ENCODE data around the gene KRT79. TPM values are rescaled to one million over a fixed set of nuclear protein-coding genes. Genes with fewer than 3 reads are reported as not detected.

The KRT79 gene
- total and polyA plus RNA-seq, 9 of the 15 experiments (the other 6 are each of a cell fraction or from before 2014, with no cell fraction given): 0.03 to 2.3 (median 0.23) TPM; not detected in 2

GRCh38 chr12:52873832-52874572 is 39.9 kb upstream of the KRT79 start (continued):
- TF ChIP-seq RBM14 (IDR thresholded peaks at IDR 0.05; ENCODE audit: borderline replicate concordance, insufficient read depth, low read depth, low read length): no peak
- TF ChIP-seq MYBL2 (IDR thresholded peaks at IDR 0.05; ENCODE audit: low read depth): no peak
- no peak for TF ChIP-seq MYBL2 (CRISPR knock-in tag; IDR thresholded peaks at IDR 0.05; ENCODE audit: borderline replicate concordance)
- TF ChIP-seq PKNOX1 (IDR thresholded peaks at IDR 0.05): no peak
- no peak for TF ChIP-seq MEF2D (tag; conservative IDR thresholded peaks at IDR 0.05; ENCODE audit: low read depth)
- no peak for TF ChIP-seq BMI1 (IDR thresholded peaks at IDR 0.05; ENCODE audit: low read length)
- TF ChIP-seq ZNF699 (CRISPR knock-in tag; IDR thresholded peaks at IDR 0.05; ENCODE audit: insufficient replicate concordance): no peak
- TF ChIP-seq ZNF551 (CRISPR knock-in tag; IDR thresholded peaks at IDR 0.05): no peak
- TF ChIP-seq ZNF584 (CRISPR knock-in tag; IDR thresholded peaks at IDR 0.05; ENCODE audit: low read depth): 0 out of 2 replicates have a peak, but pooled peaks have one; percentile 19
- TF ChIP-seq XRCC4 (IDR thresholded peaks at IDR 0.05; ENCODE audit: extremely low read depth, insufficient read depth, insufficient read length): no peak
- TF ChIP-seq CHCHD3 (CRISPR knock-in tag; IDR thresholded peaks at IDR 0.05): no peak
- TF ChIP-seq ZBTB11 (CRISPR knock-in tag; IDR thresholded peaks at IDR 0.05): no peak
- TF ChIP-seq RAD21 (CRISPR knock-in tag; conservative IDR thresholded peaks at IDR 0.05 in 1 of 2, IDR thresholded peaks at IDR 0.05 in 1 of 2): 0 out of 4 replicates have a peak, but pooled peaks of 1 of the 2 experiments have one; percentile 10
- TF ChIP-seq ZEB2 (IDR thresholded peaks at IDR 0.05): 0 out of 2 replicates have a peak, but pooled peaks have one; percentile 27
- no peak for TF ChIP-seq PBX2 (CRISPR knock-in tag; IDR thresholded peaks at IDR 0.05; ENCODE audit: low read depth)
- TF ChIP-seq PBX2 (tag; conservative IDR thresholded peaks at IDR 0.05; ENCODE audit: low read depth): no peak
- TF ChIP-seq MAZ (CRISPR knock-in tag; conservative IDR thresholded peaks at IDR 0.05 in 1 of 2, IDR thresholded peaks at IDR 0.05 in 1 of 2): peak; percentile 78 to 80
- TF ChIP-seq BRD9 (IDR thresholded peaks at IDR 0.05; ENCODE audit: low read depth, partially characterized antibody): peak; percentile 18
- no peak for TF ChIP-seq IFI16 (CRISPR knock-in tag; IDR thresholded peaks at IDR 0.05)
- no peak for TF ChIP-seq ASH1L (IDR thresholded peaks at IDR 0.05; ENCODE audit: borderline replicate concordance, low read depth, partially characterized antibody)

Measured in K562 (cell line).